NCI-H2171 treated with DMSO at 0.1 percent for 48 hours (cell line): ENCODE results near the gene PLEKHA4.
"Not testable (repeated sequence)": the region's sequence is repeated elsewhere in the genome, so short reads cannot be mapped to it uniquely, and the experiment has no call there.

Source experiments
- DNase-seq: peaks from one replicate; lab custom pipeline; 2025; lab: John Stamatoyannopoulos, UW

PLEKHA4 gene

DNA sequence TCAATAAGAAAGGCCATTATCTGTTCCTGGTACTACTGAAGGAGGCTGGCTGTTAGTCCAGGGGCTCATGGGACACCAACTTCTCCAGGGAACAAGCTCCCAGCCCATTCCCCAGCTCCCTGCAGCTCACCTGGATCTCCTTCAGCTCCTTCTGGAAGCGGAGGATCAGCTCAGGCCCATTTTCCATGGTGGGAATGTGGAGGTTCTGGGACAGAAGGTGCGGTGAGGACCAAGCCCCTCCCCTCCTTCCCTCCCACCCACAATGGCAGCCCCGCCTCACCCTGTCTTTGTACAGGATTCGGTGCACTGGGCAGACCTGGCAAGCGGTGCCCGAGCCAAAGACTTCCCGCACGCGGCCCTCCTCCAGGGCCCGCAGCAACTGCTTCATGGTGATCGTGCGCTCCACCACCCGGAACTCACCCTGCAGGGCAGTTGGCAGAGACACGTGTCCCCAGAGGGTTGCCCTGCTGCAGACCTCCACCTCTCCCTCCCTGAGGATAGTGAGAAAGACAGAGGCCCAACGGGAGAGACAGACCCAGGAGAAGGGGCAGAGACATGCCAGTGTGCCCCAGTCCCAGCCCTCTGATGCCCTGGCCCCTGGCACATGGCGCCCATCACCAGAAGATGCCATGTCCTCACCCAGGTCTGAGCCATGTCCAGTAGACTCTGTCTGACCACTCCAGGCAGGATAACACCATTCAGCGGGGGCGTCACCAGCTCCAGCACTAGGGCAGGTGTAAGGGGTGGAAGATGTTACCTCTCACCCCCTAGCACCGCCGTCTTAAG is 71.9 kb downstream of the PLEKHA4 start:
- DNase-seq: no peak

DNA sequence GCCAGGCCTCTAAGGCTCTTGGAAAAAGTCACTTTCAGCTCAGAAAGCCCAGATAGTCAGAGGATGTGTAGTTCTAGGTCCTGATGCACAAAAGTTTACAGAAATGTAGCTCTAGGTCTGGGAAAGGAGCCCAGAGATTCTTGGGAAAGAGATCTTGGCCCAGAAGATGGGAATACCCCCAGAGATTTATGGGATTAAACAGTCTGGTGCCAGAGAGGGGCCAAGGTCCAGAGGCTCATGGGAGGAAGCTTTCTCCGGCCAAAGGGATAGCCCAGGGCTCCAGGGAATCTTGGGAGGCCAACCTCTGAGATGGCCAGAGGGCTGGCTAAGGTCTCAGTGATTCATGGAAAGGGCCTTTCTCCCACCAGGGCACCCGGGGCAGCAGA is 72.7 kb downstream of the PLEKHA4 start:
- no peak for DNase-seq

DNA sequence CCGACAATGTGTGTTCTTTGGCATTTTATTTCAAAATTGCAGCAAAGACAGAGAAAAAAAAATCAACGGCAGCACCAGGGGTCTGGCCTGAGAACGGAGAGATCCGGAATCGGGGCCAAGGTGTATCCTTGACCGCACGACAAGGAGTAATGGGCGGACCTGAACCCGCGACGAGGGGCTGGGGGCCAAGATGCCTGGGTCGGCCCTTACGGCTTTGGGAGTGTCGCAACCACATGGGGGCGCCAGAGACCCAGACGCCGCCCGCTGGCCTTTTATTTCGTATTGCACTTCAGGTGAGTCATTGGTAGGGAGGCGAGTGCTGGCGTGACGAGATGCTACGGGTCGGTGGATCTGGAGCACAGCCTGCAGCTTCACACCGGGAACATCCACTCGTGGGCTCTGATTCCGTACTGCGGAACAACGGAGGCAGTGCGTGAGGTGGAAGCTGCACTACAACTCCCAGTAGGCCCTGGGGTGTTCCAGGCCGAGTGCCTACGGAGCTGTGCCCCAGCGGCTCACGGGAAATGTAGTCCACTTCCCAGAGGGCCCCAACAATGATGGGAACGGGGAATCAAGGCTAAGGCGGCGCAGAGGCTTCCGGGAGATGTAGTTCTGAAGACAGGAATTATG is 73.2 kb downstream of the PLEKHA4 start:
- DNase-seq: peak; percentile 95

DNA sequence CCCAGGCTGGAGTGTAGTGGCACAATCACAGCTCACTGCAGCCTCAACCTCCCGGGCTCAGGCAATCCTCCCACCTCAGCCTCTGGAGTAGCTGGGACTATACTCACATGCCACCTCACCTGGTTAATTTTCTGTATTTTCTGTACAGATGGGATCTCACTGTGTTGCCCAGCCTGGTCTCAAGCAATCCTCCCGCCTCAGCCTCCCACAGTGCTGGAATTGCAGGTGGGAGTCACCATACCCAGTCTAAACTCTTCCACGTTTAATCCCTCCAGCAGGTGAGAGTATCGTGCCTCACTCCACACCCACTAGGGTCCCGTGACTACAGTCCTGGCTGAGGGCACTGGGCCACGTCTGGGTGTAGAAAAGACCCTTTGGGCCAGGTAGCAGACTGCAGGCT is 74.1 kb downstream of the PLEKHA4 start:
- no peak for DNase-seq

DNA sequence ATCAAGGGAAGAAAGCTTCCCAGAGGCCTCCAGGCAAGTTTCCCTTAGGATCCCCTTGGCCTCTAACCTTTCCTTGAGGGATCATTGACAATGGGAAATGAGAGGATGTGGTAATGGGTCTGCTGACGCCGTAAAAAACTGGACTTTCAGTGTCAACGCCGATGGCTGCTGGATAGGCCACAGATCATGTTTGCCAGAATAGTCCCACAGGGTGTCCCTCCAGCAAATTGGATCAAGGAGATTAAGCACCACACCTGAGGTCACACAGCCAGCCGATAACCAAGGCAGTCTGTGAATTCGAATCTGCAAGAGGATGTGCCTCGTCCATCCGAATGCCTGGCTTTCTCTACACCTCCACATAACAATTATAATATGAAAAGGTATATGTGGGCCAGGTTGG is 75.1 kb downstream of the PLEKHA4 start:
- no peak for DNase-seq

DNA sequence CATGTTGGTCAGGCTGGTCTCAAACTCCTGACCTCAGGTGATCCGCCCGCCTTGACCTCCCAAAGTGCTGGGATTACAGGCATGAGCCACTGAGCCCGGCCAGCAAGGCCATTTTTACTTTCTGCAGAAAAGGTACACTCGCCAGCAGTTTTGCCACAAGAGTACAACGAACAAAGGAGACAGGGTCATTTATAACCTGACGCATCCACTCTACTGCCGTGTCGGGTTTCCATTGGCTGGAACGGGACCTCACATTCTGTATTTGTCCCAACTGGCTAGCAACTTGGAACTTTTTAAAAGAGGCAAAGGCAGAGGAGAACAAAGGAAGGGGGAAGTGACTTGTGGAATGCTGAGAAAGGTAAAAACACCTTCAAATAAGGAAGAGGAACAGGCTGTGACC is 81.1 kb downstream of the PLEKHA4 start:
- DNase-seq: not testable (repeated sequence)
